ENCODE data around the gene PDE8A.

DNA sequence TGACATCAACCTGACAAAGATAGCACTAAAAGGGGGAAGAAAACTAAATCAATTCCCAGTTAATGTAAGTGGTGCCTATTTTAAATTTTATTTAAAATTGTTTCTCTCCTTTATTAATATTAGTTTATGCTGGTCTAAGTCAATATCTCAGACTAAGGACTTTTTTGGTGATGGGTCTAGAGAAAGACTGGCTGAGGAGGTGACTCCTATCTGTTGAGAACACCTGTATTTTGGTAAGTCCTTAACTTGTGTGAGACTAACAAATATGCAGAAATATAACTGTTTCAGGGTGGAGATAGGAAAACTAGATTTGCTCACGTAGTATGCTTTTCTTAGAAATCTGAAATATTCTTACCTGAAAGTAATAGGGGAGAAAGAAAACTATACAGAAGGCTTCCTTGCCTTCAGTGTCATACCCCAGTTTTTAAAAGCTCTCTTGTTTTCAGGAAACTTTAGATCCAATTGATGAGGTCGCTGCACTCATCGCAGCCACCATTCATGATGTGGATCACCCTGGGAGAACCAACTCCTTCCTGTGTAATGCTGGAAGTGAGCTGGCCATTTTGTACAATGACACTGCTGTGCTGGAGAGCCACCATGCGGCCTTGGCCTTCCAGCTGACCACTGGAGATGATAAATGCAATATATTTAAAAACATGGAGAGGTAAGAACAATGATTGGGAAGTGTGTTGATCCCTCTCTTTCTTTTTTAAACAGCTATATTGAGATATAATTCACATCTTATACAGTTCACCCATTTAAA is 138.9 kb downstream of the PDE8A start:
- TF ChIP-seq, protein P1, sequence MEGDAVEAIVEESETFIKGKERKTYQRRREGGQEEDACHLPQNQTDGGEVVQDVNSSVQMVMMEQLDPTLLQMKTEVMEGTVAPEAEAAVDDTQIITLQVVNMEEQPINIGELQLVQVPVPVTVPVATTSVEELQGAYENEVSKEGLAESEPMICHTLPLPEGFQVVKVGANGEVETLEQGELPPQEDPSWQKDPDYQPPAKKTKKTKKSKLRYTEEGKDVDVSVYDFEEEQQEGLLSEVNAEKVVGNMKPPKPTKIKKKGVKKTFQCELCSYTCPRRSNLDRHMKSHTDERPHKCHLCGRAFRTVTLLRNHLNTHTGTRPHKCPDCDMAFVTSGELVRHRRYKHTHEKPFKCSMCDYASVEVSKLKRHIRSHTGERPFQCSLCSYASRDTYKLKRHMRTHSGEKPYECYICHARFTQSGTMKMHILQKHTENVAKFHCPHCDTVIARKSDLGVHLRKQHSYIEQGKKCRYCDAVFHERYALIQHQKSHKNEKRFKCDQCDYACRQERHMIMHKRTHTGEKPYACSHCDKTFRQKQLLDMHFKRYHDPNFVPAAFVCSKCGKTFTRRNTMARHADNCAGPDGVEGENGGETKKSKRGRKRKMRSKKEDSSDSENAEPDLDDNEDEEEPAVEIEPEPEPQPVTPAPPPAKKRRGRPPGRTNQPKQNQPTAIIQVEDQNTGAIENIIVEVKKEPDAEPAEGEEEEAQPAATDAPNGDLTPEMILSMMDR (IDR thresholded peaks at IDR 0.05; ENCODE audit: low read depth, low read length, missing input control): no peak
- TF ChIP-seq YY1 (IDR thresholded peaks at IDR 0.05) (no peak), EGR1 (IDR thresholded peaks at IDR 0.05; ENCODE audit: low read depth in 2 of 2) (no peak), ATF3 (IDR thresholded peaks at IDR 0.05) (no peak), SP1 (IDR thresholded peaks at IDR 0.05) (no peak), FOXA1 (IDR thresholded peaks at IDR 0.05) (no peak), NR2F2 (IDR thresholded peaks at IDR 0.05) (no peak), TAF1 (conservative IDR thresholded peaks at IDR 0.05) (no peak), RXRA (IDR thresholded peaks at IDR 0.05) (no peak)
- TF ChIP-seq, protein P2, sequence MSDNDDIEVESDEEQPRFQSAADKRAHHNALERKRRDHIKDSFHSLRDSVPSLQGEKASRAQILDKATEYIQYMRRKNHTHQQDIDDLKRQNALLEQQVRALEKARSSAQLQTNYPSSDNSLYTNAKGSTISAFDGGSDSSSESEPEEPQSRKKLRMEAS (IDR thresholded peaks at IDR 0.05): no peak
